GM19035 (cell line): ENCODE results near the gene PPP1R12B.
"Not testable (repeated sequence)": the region's sequence is repeated elsewhere in the genome, so short reads cannot be mapped to it uniquely, and the experiment has no call there.

Experiments
- ATAC-seq: cut with Tn5 transposase; IDR thresholded peaks from one replicate; pipeline ENCODE4 v1.9.1; 2021; ENCODE audit not compliant: unreplicated experiment

PPP1R12B gene

GRCh38 chr1:202473266-202474045, 125.0 kb downstream of the PPP1R12B start:
- ATAC-seq, result not testable (repeated sequence)

GRCh38 chr1:202479661-202480060, 131.2 kb downstream of the PPP1R12B start:
- not testable (repeated sequence) for ATAC-seq

DNA sequence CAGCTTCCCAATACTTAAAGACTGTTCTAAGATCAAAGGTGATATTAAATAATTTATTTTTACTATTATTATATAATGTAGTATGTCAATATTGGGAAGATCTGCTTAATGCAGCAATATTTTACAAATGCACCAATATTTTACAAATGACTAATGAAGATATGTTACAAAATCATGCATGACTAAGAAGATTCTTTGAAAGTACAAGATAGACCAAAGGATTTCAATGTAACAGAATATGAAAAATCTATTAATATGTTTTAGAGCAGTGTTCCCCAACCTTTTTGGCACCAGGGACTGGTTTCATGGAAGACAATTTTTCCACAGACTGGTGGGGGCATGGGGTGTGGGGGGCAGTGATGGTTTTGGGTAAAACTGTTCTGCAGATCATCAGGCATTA, 132.1 kb downstream of the PPP1R12B start:
- ATAC-seq, result not testable (repeated sequence)

- not testable (repeated sequence) for ATAC-seq
Observed at GRCh38 chr1:202483362-202483761, 134.9 kb downstream of the PPP1R12B start.

GRCh38 chr1:202484032-202484431, 135.5 kb downstream of the PPP1R12B start:
- not testable (repeated sequence) for ATAC-seq

DNA sequence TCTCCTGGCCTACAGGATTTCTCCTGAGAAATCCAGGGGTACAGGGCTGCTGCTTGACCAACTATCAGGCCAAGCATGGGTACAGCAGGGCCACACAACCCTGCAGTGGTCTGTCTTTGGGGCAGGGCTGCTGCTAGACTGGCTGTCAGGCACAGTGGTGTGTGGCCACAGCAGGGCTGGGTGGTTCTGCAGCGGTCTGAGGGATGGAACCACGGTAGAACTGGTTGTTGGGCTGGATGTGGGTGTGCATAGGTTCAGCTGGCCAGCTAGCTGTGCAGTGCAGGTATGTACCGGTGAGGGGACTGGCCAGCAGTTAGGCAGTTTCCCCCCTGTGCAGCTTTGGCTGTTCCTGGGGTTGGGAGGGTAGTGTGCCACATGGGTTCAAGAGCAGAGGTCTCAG, 136.3 kb downstream of the PPP1R12B start:
- not testable (repeated sequence) for ATAC-seq

- peak; percentile 76 for ATAC-seq
Observed at GRCh38 chr1:202488178-202488649, 139.7 kb downstream of the PPP1R12B start.

DNA sequence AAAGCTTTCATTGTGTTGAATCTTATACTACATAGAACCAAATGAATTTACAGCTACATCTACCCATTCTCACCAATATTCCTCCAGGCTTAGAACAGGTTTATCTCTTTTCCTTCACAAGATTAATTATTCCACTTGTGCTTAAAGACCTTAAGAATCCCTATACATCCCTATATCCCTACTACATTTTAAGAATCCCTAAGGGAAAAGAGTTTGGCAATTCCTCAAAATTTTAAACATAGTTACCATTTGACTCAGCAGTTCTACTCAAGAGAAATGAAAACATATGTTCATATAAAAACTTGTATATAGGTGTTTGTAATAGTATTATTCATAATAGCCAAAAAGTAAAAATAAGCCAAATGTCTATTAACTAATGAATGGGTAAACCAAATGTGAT, 140.6 kb downstream of the PPP1R12B start:
- not testable (repeated sequence) for ATAC-seq

DNA sequence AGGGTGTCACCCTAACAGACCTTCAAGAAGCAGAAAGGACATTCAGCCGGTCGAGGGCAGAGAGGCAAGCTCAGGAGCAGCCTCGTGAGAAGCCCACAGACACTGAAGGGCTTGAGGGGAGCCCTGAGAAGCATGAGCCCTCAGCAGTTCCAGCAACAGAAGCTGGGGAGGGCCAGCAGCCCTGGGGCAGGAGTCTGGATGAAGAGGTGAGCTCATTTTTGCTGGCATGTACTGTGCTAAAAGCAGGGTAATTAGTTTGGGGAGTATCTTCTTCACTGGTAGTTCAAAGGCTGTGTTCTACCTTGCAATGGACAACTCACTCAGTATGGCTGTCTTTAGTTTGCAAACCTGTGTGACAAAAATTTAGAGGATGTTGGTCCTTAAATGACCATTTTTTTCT, 144.6 kb downstream of the PPP1R12B start:
- not testable (repeated sequence) for ATAC-seq

- no peak for ATAC-seq
Observed at GRCh38 chr1:202498542-202498941, 150.0 kb downstream of the PPP1R12B start.

GRCh38 chr1:202499997-202500396, 151.5 kb downstream of the PPP1R12B start:
- ATAC-seq, result not testable (repeated sequence)

DNA sequence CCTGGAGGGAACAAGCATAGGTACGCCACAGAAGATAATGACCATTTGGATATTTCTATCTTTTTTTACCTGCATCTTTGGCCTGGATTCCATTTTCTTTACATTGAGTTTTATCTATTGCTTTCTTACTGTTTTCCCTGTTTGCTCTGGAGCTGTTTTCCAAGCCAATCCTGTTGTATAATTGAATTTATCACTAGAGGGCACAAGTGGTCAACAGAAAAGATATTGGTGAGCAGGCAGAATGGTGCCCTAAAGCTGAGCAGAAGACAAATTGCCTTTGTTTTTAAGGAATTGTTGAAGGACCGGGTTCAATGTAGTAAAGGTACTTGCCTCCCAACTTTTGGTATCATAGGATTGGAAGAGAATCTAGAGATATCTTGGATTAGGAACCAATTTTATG, 152.8 kb downstream of the PPP1R12B start:
- ATAC-seq, result no peak

DNA sequence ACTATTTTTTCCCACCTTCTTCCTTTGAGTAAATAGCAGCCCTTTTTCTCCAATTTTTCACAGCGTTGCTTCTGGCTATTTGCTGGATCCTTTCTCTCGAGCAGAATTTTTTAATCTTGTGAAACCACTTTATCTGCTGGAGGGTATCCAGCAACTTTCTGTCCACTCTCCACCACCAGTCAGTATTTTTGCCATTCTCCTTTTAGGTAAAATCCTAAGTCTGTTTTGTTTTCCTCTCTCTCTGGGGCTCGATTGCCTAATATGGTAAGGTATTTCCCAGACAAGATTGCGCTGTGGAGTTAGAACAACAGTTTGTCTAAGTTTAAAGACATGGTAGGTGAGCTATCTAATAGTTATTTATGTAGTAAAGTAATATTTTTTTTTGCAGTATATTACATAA, 156.9 kb downstream of the PPP1R12B start:
- ATAC-seq, result no peak

DNA sequence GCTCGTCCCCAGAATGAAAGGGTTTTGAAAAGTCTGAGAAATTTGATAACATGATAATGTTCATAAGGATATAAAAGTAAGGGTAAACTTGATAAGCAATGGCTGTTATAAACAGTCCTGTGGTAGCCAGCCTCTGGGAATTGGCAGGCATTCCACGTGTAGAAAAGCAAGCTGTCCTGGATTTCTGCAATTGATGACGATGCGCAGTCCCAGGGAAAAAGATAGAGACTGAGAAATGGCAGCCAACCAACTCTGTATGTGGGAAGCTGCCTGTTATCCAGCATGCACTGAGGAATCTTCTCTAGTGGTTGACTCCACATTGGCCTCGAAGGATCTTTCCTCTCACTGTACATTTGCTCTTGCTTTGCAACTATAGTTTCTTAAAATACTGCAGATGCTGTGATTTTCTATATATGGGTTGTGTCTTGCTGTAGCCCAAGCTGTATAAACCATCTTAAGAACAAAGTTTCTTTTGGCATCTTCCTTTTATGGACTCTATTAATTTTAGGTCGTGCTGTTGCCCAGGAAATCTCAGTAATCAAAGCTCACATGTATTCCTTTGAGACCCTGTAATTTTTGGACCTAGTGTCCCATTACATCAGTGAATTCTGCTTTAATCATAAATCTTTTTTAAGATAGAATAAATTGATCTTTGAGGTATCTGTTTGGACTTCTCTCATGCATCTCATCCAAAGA, 157.5 kb downstream of the PPP1R12B start:
- not testable (repeated sequence) for ATAC-seq

DNA sequence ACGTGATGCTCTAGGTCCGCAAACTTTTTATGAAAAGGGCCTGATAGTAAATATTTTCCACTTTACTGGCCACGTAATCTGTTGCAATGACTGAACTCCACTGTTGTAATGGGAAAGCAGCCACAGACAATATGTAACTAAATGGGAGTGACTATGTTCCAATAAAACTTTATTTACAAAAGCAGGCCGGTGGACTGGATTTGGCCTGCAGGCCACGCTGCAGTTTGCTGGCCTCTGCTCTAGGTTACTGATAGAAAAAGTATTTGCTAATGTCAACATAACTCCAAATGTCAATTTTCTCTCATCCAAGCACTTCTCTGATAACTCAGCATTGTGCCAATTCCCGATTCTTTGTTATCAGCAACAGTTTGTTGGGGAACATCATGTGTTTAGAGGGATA, 160.4 kb downstream of the PPP1R12B start:
- not testable (repeated sequence) for ATAC-seq

DNA sequence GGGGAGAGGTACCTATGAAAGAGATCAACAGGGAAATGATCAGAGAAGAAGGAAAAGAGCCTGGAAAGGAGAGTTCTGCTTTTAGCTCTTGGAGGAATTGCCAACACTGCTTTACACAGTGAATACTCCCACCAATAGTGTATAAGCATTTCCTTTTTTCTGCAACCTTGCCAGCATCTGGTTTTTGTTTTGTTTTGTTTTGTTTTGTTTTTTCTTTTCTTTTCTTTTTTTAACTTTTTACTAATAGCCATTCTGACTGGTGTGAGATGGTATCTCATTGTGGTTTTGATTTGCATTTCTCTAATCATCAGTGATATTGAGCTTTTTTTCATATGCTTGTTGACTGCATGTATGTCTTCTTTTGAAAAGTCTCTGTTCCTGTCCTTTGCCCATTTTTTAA, 165.4 kb downstream of the PPP1R12B start:
- peak; percentile 78 for ATAC-seq

DNA sequence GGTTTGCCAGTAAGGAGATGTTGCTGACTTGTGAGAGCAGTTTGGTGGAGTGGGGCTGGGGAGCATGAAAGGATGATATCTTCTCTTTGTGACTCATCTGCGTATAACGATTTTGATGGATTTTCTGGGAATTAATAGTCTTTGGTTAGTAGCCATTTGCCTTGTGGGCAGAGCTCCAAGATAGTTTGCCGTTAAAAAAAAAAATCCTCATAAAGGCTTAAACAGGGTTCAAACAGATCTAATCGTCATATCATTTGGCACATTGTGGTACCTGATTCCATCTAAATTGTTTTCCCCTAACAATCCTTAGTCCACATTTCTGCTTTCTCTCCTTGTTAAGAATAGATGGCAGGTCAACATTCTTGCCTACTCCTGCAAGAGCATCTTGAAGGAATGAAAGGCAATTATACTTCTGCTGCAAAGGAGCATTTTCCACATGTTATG, 168.0 kb downstream of the PPP1R12B start:
- no peak for ATAC-seq

DNA sequence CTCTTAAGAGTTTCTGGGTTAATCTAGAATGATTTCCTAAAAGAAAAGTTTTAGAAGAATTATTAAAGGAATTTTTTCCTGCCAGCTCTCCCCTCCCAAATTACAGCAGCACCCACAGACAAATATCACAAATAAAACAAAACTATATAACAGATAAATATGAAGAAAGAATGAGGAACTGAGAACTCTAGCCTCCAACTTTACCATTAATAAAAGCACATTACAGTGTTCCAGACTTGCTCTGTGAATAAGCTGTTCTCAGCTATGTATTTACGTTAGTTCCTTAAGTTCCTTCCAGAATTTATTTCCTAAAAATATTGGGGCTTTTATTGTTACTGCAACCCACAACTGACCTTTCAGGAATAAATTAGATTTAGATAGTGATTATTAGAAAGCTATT, 168.6 kb downstream of the PPP1R12B start:
- ATAC-seq, result not testable (repeated sequence)

DNA sequence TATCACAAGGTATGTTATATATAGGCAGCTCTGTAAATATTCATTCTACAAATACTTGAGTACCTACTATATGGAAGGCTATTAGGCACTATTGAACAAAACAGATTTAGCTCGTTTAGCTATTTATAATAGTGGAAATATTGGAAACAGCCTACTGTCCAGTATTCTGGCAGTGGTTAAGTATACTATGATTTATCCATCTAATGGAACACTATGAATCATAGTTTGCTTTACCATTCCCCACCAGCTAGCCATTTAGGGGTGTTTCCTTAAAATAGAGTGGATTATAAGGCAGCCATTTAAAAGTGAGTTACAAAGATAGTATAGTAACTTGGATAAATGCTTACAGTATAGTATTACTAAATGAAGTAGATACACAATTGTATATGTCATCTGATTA, 169.7 kb downstream of the PPP1R12B start:
- not testable (repeated sequence) for ATAC-seq

- ATAC-seq, result not testable (repeated sequence)
Observed at GRCh38 chr1:202518905-202519304, 170.4 kb downstream of the PPP1R12B start.

DNA sequence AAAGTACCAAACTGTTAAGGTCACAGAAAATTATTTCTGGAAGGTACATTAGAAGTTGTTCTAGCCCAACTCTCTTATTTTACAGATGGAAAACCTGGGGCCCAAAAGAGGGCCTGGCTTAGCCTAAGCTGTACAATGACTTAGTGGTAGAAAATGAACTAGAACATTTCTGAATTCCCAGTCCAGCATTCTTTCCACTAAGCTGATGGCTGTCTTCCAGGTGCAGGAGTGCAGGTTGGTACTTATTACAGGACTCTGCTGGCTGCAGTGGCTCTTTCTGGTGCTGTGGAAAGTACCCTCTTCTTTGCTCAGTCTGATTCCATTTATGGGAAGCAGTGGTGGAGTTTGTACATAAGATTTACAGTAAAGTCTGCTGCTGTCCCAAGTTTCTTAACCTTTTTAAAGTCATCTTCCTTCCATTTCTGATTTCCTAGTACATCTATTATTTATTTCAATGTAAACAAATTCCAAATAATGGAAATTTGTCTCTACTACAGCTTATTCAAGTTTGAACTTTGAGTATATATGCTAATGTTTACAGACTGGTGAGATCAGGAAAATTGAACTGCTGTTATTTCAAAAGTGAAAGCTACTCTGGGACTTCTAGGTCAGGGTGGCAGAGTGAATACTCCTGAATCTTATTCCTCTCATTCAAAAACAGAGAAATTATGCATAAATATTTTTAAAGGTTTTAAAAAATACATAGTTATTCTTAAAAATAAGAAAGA, 171.8 kb downstream of the PPP1R12B start:
- ATAC-seq, result not testable (repeated sequence)
